ENCODE measurements around the gene PTOV1.
A peak's percentile ranks its signal among the peaks of the same experiment; 100 is the strongest.

PTOV1 gene

GRCh38 chr19:49864890-49865289 is 13.9 kb downstream of the PTOV1 start:
- TF ChIP-seq CTCF (IDR thresholded peaks at IDR 0.05; ENCODE audit: borderline replicate concordance, insufficient read depth, low read depth, low read length): no peak
- no peak overlapping the region for H3K4me3 ChIP-seq (ENCODE audit: low read depth, low read length)

- peak within 1 kb of the TSS; percentile 91 for H3K4me3 ChIP-seq (ENCODE audit: low read depth, low read length)
- no peak for TF ChIP-seq CTCF (IDR thresholded peaks at IDR 0.05; ENCODE audit: borderline replicate concordance, insufficient read depth, low read depth, low read length)
Observed at GRCh38 chr19:49866933-49867782, 16.2 kb downstream of the PTOV1 start, which contains the start of gene PNKP. PNKP (minus strand) TSS chr19:49867576; CDS start chr19:49867204, 372 bp downstream.

- TF ChIP-seq CTCF (IDR thresholded peaks at IDR 0.05; ENCODE audit: borderline replicate concordance, insufficient read depth, low read depth, low read length): no peak
- H3K4me3 ChIP-seq (ENCODE audit: low read depth, low read length): peak overlapping the region; percentile 48
Observed at GRCh38 chr19:49869009-49869483, 18.1 kb downstream of the PTOV1 start.

- TF ChIP-seq CTCF (IDR thresholded peaks at IDR 0.05; ENCODE audit: borderline replicate concordance, insufficient read depth, low read depth, low read length): no peak
- H3K4me3 ChIP-seq (ENCODE audit: low read depth, low read length): peak overlapping the region; percentile 68
Observed at GRCh38 chr19:49869484-49870308, 18.7 kb downstream of the PTOV1 start.

GRCh38 chr19:49870309-49870901 is 19.4 kb downstream of the PTOV1 start:
- H3K4me3 ChIP-seq (ENCODE audit: low read depth, low read length): peak overlapping the region; percentile 68
- no peak for TF ChIP-seq CTCF (IDR thresholded peaks at IDR 0.05; ENCODE audit: borderline replicate concordance, insufficient read depth, low read depth, low read length)

- no peak overlapping the region for H3K4me3 ChIP-seq (ENCODE audit: low read depth, low read length)
- no peak for TF ChIP-seq CTCF (IDR thresholded peaks at IDR 0.05; ENCODE audit: borderline replicate concordance, insufficient read depth, low read depth, low read length)
Observed at GRCh38 chr19:49871349-49871985, 20.5 kb downstream of the PTOV1 start.

All from GM12875 (cell line).